Stomach (tissue), 4 donors: ENCODE results near the gene PCBP3.

Experiments
- CTCF ChIP-seq, 7 experiments: fragments of 450-650 bp in 4 of 7; fragments of 200-600 bp in 3 of 7; sonication (generic) in 3 of 7; IDR thresholded peaks; one replicate each; pipeline ENCODE4 v1.5.1; 2016 to 2019; ENCODE audit warnings: antibody characterized with exemption in 7 of 7, control low read depth in 2 of 7, mild to moderate bottlenecking in 1 of 7
- EP300 ChIP-seq: sonication (generic); formaldehyde crosslinking; IDR thresholded peaks from one replicate; pipeline ENCODE4 v1.6.1; 2017; ENCODE audit warnings: antibody characterized with exemption
- POLR2A ChIP-seq, 4 donors: fragments of 450-650 bp; IDR thresholded peaks; one replicate each; pipeline ENCODE4 v1.6.1; 2016; ENCODE audit warnings: antibody characterized with exemption in 4 of 4, control low read depth in 2 of 4, mild to moderate bottlenecking in 1 of 4, moderate library complexity in 1 of 4
- POLR2AphosphoS5 ChIP-seq, 3 donors: sonication (generic); formaldehyde crosslinking; IDR thresholded peaks; one replicate each; pipeline ENCODE4 v1.6.1; 2016; ENCODE audit warnings: antibody characterized with exemption in 3 of 3

- TF ChIP-seq CTCF (IDR thresholded peaks at IDR 0.05): no peak
- TF ChIP-seq POLR2AphosphoS5 (IDR thresholded peaks at IDR 0.05): no peak
- TF ChIP-seq POLR2A (IDR thresholded peaks at IDR 0.05): no peak
- TF ChIP-seq EP300: no peak
Measured at GRCh38 chr21:45934085-45934484, 290.6 kb downstream of the PCBP3 start.
